ENCODE measurements around the gene ARRB1. TPM values are rescaled to one million over a fixed set of nuclear protein-coding genes. Genes with fewer than 3 reads are reported as not detected.

The ARRB1 gene
- total and polyA plus RNA-seq, 2 donors from 2014 or later, result 17.6 to 53.8 TPM

DNA sequence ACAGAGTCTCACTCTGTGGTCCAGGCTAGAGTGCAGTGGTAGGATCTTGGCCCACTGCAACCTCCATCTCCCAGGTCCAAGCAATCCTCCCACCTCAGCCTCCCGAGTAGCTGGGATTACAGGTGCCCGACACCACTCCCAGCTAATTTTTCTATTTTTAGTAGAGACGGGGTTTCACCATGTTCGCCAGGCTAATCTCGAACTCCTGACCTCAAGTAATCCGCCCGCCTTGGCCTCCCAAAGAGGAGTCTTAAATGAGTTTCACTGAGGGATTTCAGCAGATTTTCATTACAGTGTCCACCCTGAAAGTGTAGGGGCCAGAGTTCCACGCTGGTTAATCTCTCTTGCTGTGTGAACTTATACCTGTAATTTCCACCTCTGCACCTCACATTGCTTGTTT is 47.4 kb upstream of the ARRB1 start:
- Histone ChIP-seq H3K4me1 (ENCODE audit: control insufficient read depth in 2 of 3, insufficient read depth in 2 of 3, low read depth in 1 of 3, low read length in 3 of 3) (peaks cover 0 to 4% (median 0%) of the 10 kb centered on the region in 3 donors), H3K27ac (ENCODE audit: low read depth in 2 of 2, low read length in 2 of 2) (peak overlapping the region in 1 of 2 donors; percentile 95), H3K36me3 (ENCODE audit: control insufficient read depth in 2 of 3, insufficient read depth in 3 of 3, low read length in 3 of 3) (peaks cover 14 to 30% (median 18%) of the 10 kb centered on the region in 3 donors), H3K9ac (ENCODE audit: low read length in 3 of 3) (no peak overlapping the region), H3K27me3 (ENCODE audit: control insufficient read depth, insufficient read depth, low read length) (no peaks in the 10 kb centered on the region), H3K9me3 (ENCODE audit: control insufficient read depth in 2 of 3, insufficient read depth in 1 of 3, low read length in 3 of 3) (no peaks in the 10 kb centered on the region), H3K4me3 (ENCODE audit: low read length in 3 of 3) (peak overlapping the region in 1 of 3 donors; percentile 95)
- FAIRE-seq, result no peak
- TF ChIP-seq, protein P1, sequence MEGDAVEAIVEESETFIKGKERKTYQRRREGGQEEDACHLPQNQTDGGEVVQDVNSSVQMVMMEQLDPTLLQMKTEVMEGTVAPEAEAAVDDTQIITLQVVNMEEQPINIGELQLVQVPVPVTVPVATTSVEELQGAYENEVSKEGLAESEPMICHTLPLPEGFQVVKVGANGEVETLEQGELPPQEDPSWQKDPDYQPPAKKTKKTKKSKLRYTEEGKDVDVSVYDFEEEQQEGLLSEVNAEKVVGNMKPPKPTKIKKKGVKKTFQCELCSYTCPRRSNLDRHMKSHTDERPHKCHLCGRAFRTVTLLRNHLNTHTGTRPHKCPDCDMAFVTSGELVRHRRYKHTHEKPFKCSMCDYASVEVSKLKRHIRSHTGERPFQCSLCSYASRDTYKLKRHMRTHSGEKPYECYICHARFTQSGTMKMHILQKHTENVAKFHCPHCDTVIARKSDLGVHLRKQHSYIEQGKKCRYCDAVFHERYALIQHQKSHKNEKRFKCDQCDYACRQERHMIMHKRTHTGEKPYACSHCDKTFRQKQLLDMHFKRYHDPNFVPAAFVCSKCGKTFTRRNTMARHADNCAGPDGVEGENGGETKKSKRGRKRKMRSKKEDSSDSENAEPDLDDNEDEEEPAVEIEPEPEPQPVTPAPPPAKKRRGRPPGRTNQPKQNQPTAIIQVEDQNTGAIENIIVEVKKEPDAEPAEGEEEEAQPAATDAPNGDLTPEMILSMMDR (IDR thresholded peaks at IDR 0.05; ENCODE audit: borderline replicate concordance, extremely low read depth, insufficient read depth), result no peak
- no peak for DNase-seq
- intact Hi-C loops (cut with DNase I), result no loop called here

DNA sequence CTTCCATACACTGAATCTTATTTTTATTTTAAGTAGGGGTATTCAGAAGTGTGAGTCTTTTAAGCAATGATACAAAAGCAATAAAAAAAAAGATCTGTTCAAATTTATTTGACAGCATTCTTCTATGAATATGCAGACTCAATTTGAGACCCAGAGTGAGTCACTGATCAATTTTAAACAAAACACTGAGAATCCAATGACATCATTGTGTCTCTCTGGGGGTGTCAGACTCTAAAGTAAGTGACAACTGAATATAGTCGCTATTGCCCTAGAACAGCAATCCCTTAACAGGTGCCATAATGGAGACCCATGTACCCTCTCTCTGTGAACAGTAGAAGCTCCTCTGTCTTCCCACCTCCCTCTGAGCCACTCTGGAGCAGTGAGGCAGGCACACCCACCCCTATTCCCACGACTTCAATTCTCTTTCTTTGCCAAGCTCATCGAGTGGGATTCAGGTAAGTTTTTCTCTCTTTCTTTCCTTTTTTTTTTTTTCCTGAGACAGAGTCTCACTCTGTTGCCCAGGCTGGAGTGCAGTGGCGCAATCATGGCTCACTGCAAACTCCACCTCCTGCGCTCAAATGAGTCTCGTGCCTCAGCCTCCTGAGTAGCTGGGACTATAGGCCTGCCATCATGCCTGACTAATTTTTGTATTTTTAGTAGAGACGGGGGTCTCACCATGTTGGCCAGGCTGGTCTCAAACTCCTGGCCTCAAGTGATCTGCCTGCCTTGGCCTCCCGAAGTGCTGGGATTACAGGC is 42.8 kb upstream of the ARRB1 start:
- H3K27ac ChIP-seq (ENCODE audit: low read depth in 2 of 2, low read length in 2 of 2), result no peak overlapping the region
- no peak for DNase-seq
- FAIRE-seq, result no peak
- intact Hi-C loops (cut with DNase I), result no loop called here
- no peaks in the 10 kb centered on the region for H3K9me3 ChIP-seq (ENCODE audit: control insufficient read depth in 2 of 3, insufficient read depth in 1 of 3, low read length in 3 of 3)
- H3K4me1 ChIP-seq (ENCODE audit: control insufficient read depth in 2 of 3, insufficient read depth in 2 of 3, low read depth in 1 of 3, low read length in 3 of 3), result no peaks in the 10 kb centered on the region
- H3K27me3 ChIP-seq (ENCODE audit: control insufficient read depth, insufficient read depth, low read length), result no peaks in the 10 kb centered on the region
- no peak overlapping the region for H3K4me3 ChIP-seq (ENCODE audit: low read length in 3 of 3)
- TF ChIP-seq, protein P1 (IDR thresholded peaks at IDR 0.05; ENCODE audit: borderline replicate concordance, extremely low read depth, insufficient read depth), result no peak
- H3K36me3 ChIP-seq (ENCODE audit: control insufficient read depth in 2 of 3, insufficient read depth in 3 of 3, low read length in 3 of 3), result no peaks in the 10 kb centered on the region
- H3K9ac ChIP-seq (ENCODE audit: low read length in 3 of 3), result no peak overlapping the region

DNA sequence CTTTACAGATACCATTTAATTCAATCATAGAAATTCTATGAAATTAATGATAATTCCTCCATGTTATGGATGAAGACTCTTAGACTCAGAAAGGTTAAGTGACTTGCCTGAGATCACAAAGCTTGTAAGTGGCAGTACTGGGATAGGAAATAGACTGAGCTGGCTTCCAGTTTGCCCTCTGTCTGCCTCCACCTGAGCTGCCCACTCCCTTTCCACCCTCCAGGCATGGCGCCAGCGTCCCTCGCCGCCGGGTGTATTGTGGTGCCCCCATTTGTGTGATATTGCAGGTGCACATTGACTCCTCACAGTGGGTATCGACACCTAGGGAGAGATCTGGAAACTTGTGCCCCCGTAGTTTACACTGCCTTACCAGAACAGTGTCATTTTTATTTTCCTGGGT is 38.5 kb upstream of the ARRB1 start:
- Histone ChIP-seq H3K27me3 (ENCODE audit: control insufficient read depth, insufficient read depth, low read length) (no peaks in the 10 kb centered on the region), H3K9ac (ENCODE audit: low read length in 3 of 3) (no peak overlapping the region), H3K27ac (ENCODE audit: low read depth in 2 of 2, low read length in 2 of 2) (no peak overlapping the region), H3K4me1 (ENCODE audit: control insufficient read depth in 2 of 3, insufficient read depth in 2 of 3, low read depth in 1 of 3, low read length in 3 of 3) (peaks cover 0 to 3% (median 0%) of the 10 kb centered on the region in 3 donors), H3K36me3 (ENCODE audit: control insufficient read depth in 2 of 3, insufficient read depth in 3 of 3, low read length in 3 of 3) (no peaks in the 10 kb centered on the region), H3K9me3 (ENCODE audit: control insufficient read depth in 2 of 3, insufficient read depth in 1 of 3, low read length in 3 of 3) (no peaks in the 10 kb centered on the region), H3K4me3 (ENCODE audit: low read length in 3 of 3) (no peak overlapping the region)
- TF ChIP-seq, protein P1 (IDR thresholded peaks at IDR 0.05; ENCODE audit: borderline replicate concordance, extremely low read depth, insufficient read depth), result no peak
- no peak for DNase-seq
- no peak for FAIRE-seq
- intact Hi-C loops (cut with DNase I), result loop anchor here (10.0 kb wide), 1 partner anchor 55 kb away; no protein-coding TSS in a partner anchor
